Common myeloid progenitor, CD34-positive (primary cell): ENCODE measurements around the gene SLA2.
"Not testable (repeated sequence)": the region's sequence is repeated elsewhere in the genome, so short reads cannot be mapped to it uniquely, and the experiment has no call there.

Source experiments
- CTCF ChIA-PET: fragments of 350-600 bp; sonication (Branson Sonifier 250); formaldehyde crosslinking; loops from one replicate; lab custom pipeline; 2021; ENCODE audit warnings: antibody characterized with exemption; lab: Charles Lee
- POLR2A ChIA-PET: fragments of 350-600 bp; sonication (Branson Sonifier 250); formaldehyde crosslinking; loops from one replicate; lab custom pipeline; 2021; ENCODE audit warnings: antibody characterized with exemption; lab: Charles Lee
- DNase-seq, 3 donors: peaks; one replicate each; pipeline versions ENCODE4 v3.0.0 to v3.0.0-alpha.2; 2013
- H3K27ac ChIP-seq, 2 experiments: 1 replicate in 1 of 2; 2 replicates in 1 of 2; pipeline ENCODE4 v1.7.0; 2013; ENCODE audit warnings: inconsistent platforms in 2 of 2, low read length in 2 of 2, mild to moderate bottlenecking in 2 of 2, low read depth in 1 of 2, moderate library complexity in 1 of 2; ENCODE audit not compliant: severe bottlenecking in 2 of 2, insufficient read depth in 1 of 2, poor library complexity in 1 of 2
- H3K27me3 ChIP-seq, 5 experiments: replicated peaks in 2 of 5; 1 replicate in 3 of 5; 2 replicates in 2 of 5; pipeline versions ENCODE4 v1.6.1 to v1.7.0; 2013; ENCODE audit warnings: low read length in 4 of 5, mild to moderate bottlenecking in 2 of 5, moderate library complexity in 2 of 5, inconsistent platforms in 1 of 5; ENCODE audit not compliant: insufficient read depth in 5 of 5, control insufficient read depth in 4 of 5
- H3K36me3 ChIP-seq, 4 experiments: 1 replicate in 2 of 4; 2 replicates in 2 of 4; pipeline versions ENCODE4 v1.6.1 to v1.7.0; 2013; ENCODE audit warnings: low read length in 3 of 4, control low read depth in 1 of 4, mild to moderate bottlenecking in 1 of 4; ENCODE audit not compliant: control insufficient read depth in 4 of 4, insufficient read depth in 4 of 4
- H3K4me1 ChIP-seq, 4 experiments: 1 replicate in 3 of 4; 2 replicates in 1 of 4; pipeline versions ENCODE4 v1.6.1 to v1.7.1; 2013; ENCODE audit warnings: low read length in 3 of 4, mild to moderate bottlenecking in 3 of 4, control low read depth in 1 of 4, inconsistent platforms in 1 of 4, moderate library complexity in 1 of 4; ENCODE audit not compliant: control insufficient read depth in 4 of 4, insufficient read depth in 4 of 4; ENCODE audit errors: control extremely low read depth in 1 of 4
- H3K4me3 ChIP-seq, 7 experiments: 1 replicate in 4 of 7; 2 replicates in 3 of 7; pipeline versions ENCODE4 v1.5.1 to v1.7.0; 2013; ENCODE audit warnings: mild to moderate bottlenecking in 7 of 7, low read length in 6 of 7, moderate library complexity in 6 of 7, inconsistent platforms in 2 of 7, low read depth in 2 of 7, control low read depth in 1 of 7; ENCODE audit not compliant: insufficient read depth in 4 of 7, control insufficient read depth in 1 of 7; ENCODE audit errors: extremely low read depth in 1 of 7
- H3K9me3 ChIP-seq, 5 experiments: 1 replicate in 4 of 5; 2 replicates in 1 of 5; pipeline versions ENCODE4 v1.6.1 to v1.7.1; 2013; ENCODE audit warnings: low read length in 4 of 5, mild to moderate bottlenecking in 2 of 5, inconsistent platforms in 1 of 5, low read depth in 1 of 5, moderate library complexity in 1 of 5; ENCODE audit not compliant: control insufficient read depth in 4 of 5, insufficient read depth in 2 of 5; ENCODE audit errors: control extremely low read depth in 1 of 5
- WGBS: methylation state at CpG from one replicate; pipeline ENCODE4 v1.1.5; 2013; ENCODE audit not compliant: insufficient coverage; 5-methylcytosine and 5-hydroxymethylcytosine counted together

The SLA2 gene

GRCh38 chr20:36620917-36621316, 25.1 kb downstream of the SLA2 start:
- Histone ChIP-seq H3K9me3 (no peaks in the 10 kb centered on the region), H3K4me3 (no peak overlapping the region), H3K27ac (no peak overlapping the region), H3K36me3 (peaks cover under 1 to 18% (median 4%) of the 10 kb centered on the region in 4 experiments), H3K4me1 (no peaks in the 10 kb centered on the region), H3K27me3 (no peaks in the 10 kb centered on the region)
- 100% methylated on average over 2 of the region's 5 CpGs for WGBS
- POLR2A ChIA-PET = no interaction called here
- CTCF ChIA-PET = interaction anchor here (1.3 kb wide), 1 partner anchor 12 kb away, joined by 3 read pairs; no protein-coding TSS in a partner anchor
- no peak for DNase-seq

- POLR2A ChIA-PET = no interaction called here
- Histone ChIP-seq H3K9me3 (no peaks in the 10 kb centered on the region), H3K4me3 (no peak overlapping the region), H3K4me1 (no peaks in the 10 kb centered on the region), H3K27me3 (no peaks in the 10 kb centered on the region), H3K27ac (no peak overlapping the region), H3K36me3 (peaks cover 5 to 53% (median 38%) of the 10 kb centered on the region in 4 experiments)
- CTCF ChIA-PET = interaction anchor here (1.3 to 6.6 kb wide), 5 partner anchors 9 to 159 kb away, joined by 3 to 55 read pairs (median 9); partner anchors contain the start of genes DSN1, RAB5IF and SLA2
- no peak for DNase-seq
- 94% methylated on average over 14 of the region's 14 CpGs for WGBS
Measured at GRCh38 chr20:36614781-36615557, 31.0 kb downstream of the SLA2 start.

GRCh38 chr20:36613974-36614373, 32.0 kb downstream of the SLA2 start:
- CTCF ChIA-PET = interaction anchor here (0.6 to 6.6 kb wide), 11 partner anchors 8 to 1201 kb away, joined by 3 to 55 read pairs (median 9); partner anchors contain the start of genes DSN1, RAB5IF and SLA2
- Histone ChIP-seq H3K4me3 (no peak overlapping the region), H3K27me3 (no peaks in the 10 kb centered on the region), H3K9me3 (no peaks in the 10 kb centered on the region), H3K4me1 (no peaks in the 10 kb centered on the region), H3K27ac (no peak overlapping the region), H3K36me3 (peaks cover 5 to 61% (median 44%) of the 10 kb centered on the region in 4 experiments)
- POLR2A ChIA-PET = no interaction called here
- DNase-seq = no peak
- 97% methylated on average over 3 of the region's 3 CpGs for WGBS

- DNase-seq = no peak
- WGBS = 94% methylated on average over 5 of the region's 5 CpGs
- peaks cover 3 to 17% (median 12%) of the 10 kb centered on the region in 4 experiments for H3K4me1 ChIP-seq
- CTCF ChIA-PET = interaction anchor here (1.0 to 6.6 kb wide), 14 partner anchors 12 to 145 kb away, joined by 3 to 55 read pairs (median 8); partner anchors contain the start of gene SLA2
- peaks cover 8 to 75% (median 52%) of the 10 kb centered on the region in 4 experiments for H3K36me3 ChIP-seq
- H3K4me3 ChIP-seq = no peak overlapping the region
- H3K27me3 ChIP-seq = no peaks in the 10 kb centered on the region
- POLR2A ChIA-PET = interaction anchor here (0.6 to 1.4 kb wide), 2 partner anchors 34 to 163 kb away, joined by 3 read pairs; partner anchors contain the start of gene SLA2
- no peak overlapping the region for H3K27ac ChIP-seq
- H3K9me3 ChIP-seq = no peaks in the 10 kb centered on the region
Measured at GRCh38 chr20:36611625-36612024, 34.4 kb downstream of the SLA2 start.

DNA sequence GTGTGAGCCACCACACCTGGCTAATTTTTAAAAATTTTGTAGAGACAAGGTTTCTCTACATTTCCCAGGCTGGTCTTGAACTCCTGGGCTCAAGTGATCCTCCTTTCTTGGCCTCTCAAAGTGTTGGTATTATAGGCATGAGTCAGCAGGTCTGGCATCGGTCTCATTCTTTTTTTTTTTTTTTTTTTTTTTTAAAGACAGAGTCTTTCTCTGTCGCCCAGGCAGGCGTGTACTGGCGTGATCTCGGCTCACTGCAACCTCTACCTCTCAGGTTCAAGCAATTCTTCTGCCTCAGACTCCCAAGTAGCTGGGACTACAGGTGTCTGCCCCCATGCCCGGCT, 37.6 kb downstream of the SLA2 start:
- peaks cover 4 to 49% (median 31%) of the 10 kb centered on the region in 4 experiments for H3K36me3 ChIP-seq
- H3K27ac ChIP-seq = not testable (repeated sequence)
- POLR2A ChIA-PET = interaction anchor here (0.6 to 0.8 kb wide), 2 partner anchors 9 to 24 kb away, joined by 3 to 8 read pairs; no protein-coding TSS in a partner anchor

GRCh38 chr20:36607586-36608387, 38.2 kb downstream of the SLA2 start:
- H3K36me3 ChIP-seq = peaks cover 4 to 49% (median 27%) of the 10 kb centered on the region in 4 experiments
- POLR2A ChIA-PET = no interaction called here

More for the DNA sequence above, 37.6 kb downstream of the SLA2 start:
- H3K4me1 ChIP-seq = peaks cover 3 to 31% (median 26%) of the 10 kb centered on the region in 4 experiments
- H3K9me3 ChIP-seq, H3K4me3 ChIP-seq, H3K27me3 ChIP-seq: not testable (repeated sequence)
- CTCF ChIA-PET = interaction anchor here (1.0 to 3.1 kb wide), 3 partner anchors 15 to 147 kb away, joined by 3 to 10 read pairs (median 4); no protein-coding TSS in a partner anchor
- WGBS = 98% methylated on average over 4 of the region's 6 CpGs
- peak in 1 of 3 donors; percentile 32 for DNase-seq

More at GRCh38 chr20:36607586-36608387, 38.2 kb downstream of the SLA2 start:
- Histone ChIP-seq H3K4me1 (peaks cover 3 to 31% (median 26%) of the 10 kb centered on the region in 4 experiments), H3K4me3 (peak overlapping the region in 4 of 7 experiments; percentile 8 to 98 (median 24)), H3K9me3 (no peaks in the 10 kb centered on the region), H3K27ac (peak overlapping the region in 1 of 2 experiments; percentile 92), H3K27me3 (no peaks in the 10 kb centered on the region)
- WGBS = 90% methylated on average over 5 of the region's 7 CpGs
- CTCF ChIA-PET = interaction anchor here (0.6 to 3.2 kb wide), 4 partner anchors 14 to 74 kb away, joined by 3 to 21 read pairs (median 4); partner anchors contain the start of gene TGIF2
- no peak for DNase-seq
